ENCODE results near the gene TXNDC2.

The TXNDC2 gene

DNA sequence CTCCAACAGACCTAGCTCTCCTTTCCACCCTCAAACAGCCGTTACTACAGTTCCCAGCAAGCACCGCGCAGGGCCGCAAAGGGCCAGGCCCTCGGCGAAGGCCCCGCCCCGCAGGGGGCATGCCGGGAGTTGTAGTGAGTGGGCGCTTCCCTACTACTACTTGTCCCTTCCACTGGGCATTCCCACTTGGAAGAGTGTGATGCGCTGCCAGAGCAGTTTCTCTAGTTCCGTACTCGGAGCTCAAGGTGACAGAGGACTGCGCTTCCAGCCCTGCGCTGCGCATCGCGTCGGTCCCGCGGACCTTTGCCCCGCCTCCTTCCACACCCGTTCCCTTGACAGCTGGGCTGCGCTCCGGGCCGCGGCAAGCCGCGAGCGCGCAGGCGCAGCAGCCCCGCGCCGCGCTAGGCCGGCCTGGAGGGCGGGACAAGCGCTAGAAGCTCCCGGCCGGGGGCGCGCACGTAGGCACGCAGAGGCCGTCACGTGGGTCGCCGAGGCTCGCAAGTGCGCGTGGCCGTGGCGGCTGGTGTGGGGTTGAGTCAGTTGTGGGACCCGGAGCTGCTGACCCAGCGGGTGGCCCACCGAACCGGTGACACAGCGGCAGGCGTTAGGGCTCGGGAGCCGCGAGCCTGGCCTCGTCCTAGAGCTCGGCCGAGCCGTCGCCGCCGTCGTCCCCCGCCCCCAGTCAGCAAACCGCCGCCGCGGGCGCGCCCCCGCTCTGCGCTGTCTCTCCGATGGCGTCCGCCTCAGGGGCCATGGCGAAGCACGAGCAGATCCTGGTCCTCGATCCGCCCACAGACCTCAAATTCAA is 28.0 kb downstream of the TXNDC2 start, which contains the start of gene VAPA:
Gene VAPA (plus strand): TSS at position 491 of the 808 bp plus-strand sequence. CDS start 241 bp downstream, at position 732.
- peak within 1 kb of the TSS; percentile 97 for H3K27ac ChIP-seq
- peaks cover 2% of the 10 kb centered on the region; the same call in 1 of the 2 replicates for H3K36me3 ChIP-seq

DNA sequence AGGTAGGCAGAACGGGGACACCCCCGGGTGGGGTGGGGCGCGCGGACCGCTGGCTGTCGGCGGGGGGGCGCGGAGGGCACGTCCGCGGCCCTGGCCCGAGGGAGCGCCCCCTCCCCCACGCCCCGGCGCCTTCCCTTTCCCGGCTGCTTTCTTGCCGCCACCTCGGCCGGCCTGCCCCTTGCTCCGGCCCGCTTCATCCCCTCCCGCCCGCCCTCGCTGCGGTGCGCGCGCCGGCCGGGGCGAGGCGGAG is 28.5 kb downstream of the TXNDC2 start:
- H3K36me3 ChIP-seq = peaks cover 2% of the 10 kb centered on the region; the same call in 1 of the 2 replicates
- H3K9me3 ChIP-seq (ENCODE audit: severe bottlenecking) = peaks cover 3% of the 10 kb centered on the region
- peak overlapping the region; percentile 97 for H3K27ac ChIP-seq
- no peaks in the 10 kb centered on the region for H3K27me3 ChIP-seq (ENCODE audit: insufficient read depth, low read depth, severe bottlenecking)
- DNase-seq = no peak
- H3K4me3 ChIP-seq (ENCODE audit: low read depth, low read length) = peak overlapping the region; percentile 89
- TF ChIP-seq, protein P1, sequence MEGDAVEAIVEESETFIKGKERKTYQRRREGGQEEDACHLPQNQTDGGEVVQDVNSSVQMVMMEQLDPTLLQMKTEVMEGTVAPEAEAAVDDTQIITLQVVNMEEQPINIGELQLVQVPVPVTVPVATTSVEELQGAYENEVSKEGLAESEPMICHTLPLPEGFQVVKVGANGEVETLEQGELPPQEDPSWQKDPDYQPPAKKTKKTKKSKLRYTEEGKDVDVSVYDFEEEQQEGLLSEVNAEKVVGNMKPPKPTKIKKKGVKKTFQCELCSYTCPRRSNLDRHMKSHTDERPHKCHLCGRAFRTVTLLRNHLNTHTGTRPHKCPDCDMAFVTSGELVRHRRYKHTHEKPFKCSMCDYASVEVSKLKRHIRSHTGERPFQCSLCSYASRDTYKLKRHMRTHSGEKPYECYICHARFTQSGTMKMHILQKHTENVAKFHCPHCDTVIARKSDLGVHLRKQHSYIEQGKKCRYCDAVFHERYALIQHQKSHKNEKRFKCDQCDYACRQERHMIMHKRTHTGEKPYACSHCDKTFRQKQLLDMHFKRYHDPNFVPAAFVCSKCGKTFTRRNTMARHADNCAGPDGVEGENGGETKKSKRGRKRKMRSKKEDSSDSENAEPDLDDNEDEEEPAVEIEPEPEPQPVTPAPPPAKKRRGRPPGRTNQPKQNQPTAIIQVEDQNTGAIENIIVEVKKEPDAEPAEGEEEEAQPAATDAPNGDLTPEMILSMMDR (IDR thresholded peaks at IDR 0.05; ENCODE audit: low read depth, low read length) = no peak

More for the DNA sequence above, 28.0 kb downstream of the TXNDC2 start, which contains the start of gene VAPA:
- peak within 1 kb of the TSS; percentile 89 for H3K4me3 ChIP-seq (ENCODE audit: low read depth, low read length)
- no peaks in the 10 kb centered on the region for H3K27me3 ChIP-seq (ENCODE audit: insufficient read depth, low read depth, severe bottlenecking)
- DNase-seq = peak; percentile 93
- peaks cover 3% of the 10 kb centered on the region for H3K9me3 ChIP-seq (ENCODE audit: severe bottlenecking)
- TF ChIP-seq, protein P1 (IDR thresholded peaks at IDR 0.05; ENCODE audit: low read depth, low read length) = no peak

DNA sequence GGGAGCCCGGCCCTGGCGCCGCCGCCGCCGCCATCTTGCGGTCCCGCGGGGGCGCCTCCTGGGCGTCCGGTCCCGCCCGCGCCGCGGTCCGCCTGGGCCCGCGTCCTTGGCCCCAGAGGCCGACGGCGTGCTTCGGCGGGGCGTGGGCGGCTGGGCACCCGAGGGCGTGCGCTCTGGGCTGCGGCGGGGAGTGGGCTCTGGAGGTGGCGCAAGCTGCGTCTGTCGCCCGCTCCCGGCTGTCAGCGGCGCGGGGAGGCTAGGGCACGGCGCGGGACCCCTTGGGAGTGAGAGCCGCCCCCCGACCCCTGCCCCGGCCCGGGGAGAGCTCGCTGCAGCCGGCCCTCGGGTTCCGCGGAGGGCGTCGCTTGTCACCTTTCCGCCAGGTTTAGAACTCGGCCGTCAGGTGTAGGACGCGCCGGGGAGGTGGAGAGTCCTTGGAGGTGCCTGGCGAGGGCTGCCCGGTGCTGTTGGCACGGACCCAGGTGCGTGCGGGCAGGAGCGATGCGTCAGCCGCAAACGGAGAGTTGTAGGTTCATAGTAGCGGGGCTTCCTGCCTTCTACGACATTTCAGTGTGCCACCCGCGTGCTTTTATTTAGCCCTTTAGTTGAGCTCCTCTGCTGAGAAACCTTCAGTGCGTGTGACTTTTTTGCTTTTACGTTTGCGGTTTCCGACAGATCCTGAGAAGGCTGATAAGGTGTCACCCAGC is 29.0 kb downstream of the TXNDC2 start:
- Histone ChIP-seq H3K9me3 (ENCODE audit: severe bottlenecking) (peaks cover 3% of the 10 kb centered on the region), H3K36me3 (peaks cover 2% of the 10 kb centered on the region; the same call in 1 of the 2 replicates), H3K27ac (peak overlapping the region; percentile 97), H3K27me3 (ENCODE audit: insufficient read depth, low read depth, severe bottlenecking) (no peaks in the 10 kb centered on the region), H3K4me3 (ENCODE audit: low read depth, low read length) (peak overlapping the region; percentile 89)
- DNase-seq = peak; percentile 20
- TF ChIP-seq, protein P1 (IDR thresholded peaks at IDR 0.05; ENCODE audit: low read depth, low read length) = no peak

DNA sequence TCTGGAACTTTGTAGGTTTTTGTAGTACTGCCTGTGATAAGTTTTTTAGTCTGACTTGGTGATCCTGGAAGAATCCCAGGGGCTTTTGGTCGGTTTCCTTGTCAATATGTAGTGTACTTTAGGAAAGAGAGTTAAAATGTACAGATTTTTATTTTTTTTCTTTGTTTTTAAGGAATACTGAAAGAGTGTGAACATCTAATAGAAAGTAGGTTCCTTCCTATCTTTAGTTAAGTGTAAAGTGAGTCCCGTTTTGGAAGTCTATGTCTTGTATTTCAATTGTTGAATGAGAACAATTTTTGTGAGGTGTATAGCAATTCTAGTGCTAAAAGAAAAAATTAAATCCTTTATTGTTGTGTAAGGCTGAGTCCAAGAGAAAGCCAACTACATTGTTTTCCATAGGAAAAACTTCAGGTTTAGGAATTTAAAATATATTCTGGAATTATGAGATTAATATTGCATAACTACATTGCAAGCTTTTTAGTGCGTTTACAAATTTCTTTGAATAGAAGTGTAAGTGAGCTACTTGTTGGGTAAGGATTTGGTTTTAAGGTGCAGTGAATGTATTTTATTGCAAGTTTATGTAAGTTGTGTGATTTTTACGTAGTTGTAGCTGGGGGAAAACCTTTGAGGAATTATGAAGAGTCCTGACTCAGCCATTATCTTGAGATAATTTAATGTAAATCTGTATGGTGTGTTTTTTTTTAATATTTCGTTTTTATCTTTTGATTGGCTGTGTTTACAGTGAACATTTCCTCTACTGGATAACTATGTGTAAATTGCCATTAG is 29.7 kb downstream of the TXNDC2 start:
- no peaks in the 10 kb centered on the region for H3K27me3 ChIP-seq (ENCODE audit: insufficient read depth, low read depth, severe bottlenecking)
- H3K36me3 ChIP-seq = peaks cover 2% of the 10 kb centered on the region; the same call in 1 of the 2 replicates
- DNase-seq = no peak
- H3K4me3 ChIP-seq (ENCODE audit: low read depth, low read length) = peak overlapping the region; percentile 89
- peaks cover 3% of the 10 kb centered on the region for H3K9me3 ChIP-seq (ENCODE audit: severe bottlenecking)
- TF ChIP-seq, protein P1 (IDR thresholded peaks at IDR 0.05; ENCODE audit: low read depth, low read length) = no peak
- peak overlapping the region; percentile 97 for H3K27ac ChIP-seq

DNA sequence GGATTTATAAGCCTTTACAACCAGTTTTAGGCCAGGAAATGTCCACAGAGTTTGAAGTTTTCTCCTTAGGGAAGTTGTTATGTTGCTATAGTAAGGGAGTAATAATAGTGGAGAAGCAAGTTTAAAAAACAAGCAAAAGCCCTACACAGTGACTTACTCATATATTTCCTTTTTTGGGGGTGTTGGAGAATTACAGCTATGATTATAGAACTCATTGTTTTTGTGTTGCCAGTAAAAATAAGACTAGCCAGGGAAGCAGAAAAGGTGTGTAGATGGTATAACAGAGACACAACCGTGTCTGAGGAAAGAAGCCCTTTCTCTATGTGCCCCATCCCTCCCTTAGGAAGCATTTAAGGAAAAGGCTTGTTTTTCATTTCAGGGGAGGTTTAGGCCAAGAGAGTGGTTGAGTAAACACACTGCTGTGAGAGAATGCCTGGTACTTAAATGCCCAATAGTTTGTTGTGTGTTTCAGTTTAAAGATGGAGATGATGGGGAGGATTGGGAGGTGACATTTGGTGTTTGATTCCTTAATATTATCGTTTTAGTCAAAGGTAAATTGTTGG is 30.4 kb downstream of the TXNDC2 start:
- no peak for DNase-seq
- Histone ChIP-seq H3K27me3 (ENCODE audit: insufficient read depth, low read depth, severe bottlenecking) (no peaks in the 10 kb centered on the region), H3K9me3 (ENCODE audit: severe bottlenecking) (peaks cover 3% of the 10 kb centered on the region), H3K4me3 (ENCODE audit: low read depth, low read length) (no peak overlapping the region), H3K27ac (no peak overlapping the region), H3K36me3 (peaks cover 2% of the 10 kb centered on the region; the same call in 1 of the 2 replicates)
- TF ChIP-seq, protein P1 (IDR thresholded peaks at IDR 0.05; ENCODE audit: low read depth, low read length) = no peak
